ENCODE results near the gene ETNK2.
"Not testable (repeated sequence)": the region's sequence is repeated elsewhere in the genome, so short reads cannot be mapped to it uniquely, and the experiment has no call there.

ETNK2 gene

DNA sequence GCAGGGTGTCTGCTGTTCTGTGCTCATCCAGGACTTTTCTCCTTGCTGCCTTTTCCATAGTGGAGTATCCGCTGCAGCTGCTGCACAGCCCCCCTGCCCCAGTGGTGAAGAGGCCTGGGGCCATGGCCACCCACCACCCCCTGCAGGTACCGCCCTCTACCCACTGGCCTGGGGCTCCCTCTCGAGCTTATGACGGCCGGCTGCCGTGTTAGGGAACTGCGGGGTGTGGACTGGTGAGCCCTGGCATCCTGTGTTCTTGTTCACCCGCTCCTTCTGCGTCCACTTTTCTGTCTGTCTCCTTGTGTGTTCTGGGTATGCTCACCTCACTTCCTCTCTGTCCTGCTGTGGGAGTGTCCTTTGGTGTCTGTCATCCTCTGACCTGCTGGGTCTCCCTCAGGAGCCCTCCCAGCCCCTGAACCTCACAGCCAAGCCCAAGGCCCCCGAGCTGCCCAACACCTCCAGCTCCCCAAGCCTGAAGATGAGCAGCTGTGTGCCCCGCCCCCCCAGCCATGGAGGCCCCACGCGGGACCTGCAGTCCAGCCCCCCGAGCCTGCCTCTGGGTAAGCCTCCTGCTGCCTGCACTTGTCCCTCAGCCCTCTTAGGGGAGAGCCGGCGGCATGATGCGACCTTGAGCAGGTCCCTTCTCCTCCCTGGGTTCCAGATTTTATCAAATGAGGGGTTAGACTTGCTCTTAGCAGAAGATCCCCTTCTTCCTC is 29.8 kb downstream of the ETNK2 start:
- DNase-seq, result no peak

DNA sequence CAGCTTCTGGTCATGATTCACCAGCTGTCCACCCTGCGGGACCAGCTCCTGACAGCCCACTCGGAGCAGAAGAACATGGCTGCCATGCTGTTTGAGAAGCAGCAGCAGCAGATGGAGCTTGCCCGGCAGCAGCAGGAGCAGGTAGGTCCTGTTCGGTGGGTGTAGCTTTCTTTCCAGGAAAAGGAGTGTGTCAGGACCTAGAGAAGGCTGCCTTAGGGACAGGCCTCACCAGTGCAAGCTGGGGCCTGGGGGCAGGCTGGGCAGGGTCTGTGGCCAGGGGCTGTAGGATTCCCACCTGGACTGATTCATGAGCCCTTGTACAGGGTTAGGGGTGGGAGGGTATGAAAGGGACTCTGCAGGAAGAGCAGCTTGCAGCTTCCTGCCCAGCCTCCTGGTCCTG is 35.3 kb downstream of the ETNK2 start:
- no peak for DNase-seq

DNA sequence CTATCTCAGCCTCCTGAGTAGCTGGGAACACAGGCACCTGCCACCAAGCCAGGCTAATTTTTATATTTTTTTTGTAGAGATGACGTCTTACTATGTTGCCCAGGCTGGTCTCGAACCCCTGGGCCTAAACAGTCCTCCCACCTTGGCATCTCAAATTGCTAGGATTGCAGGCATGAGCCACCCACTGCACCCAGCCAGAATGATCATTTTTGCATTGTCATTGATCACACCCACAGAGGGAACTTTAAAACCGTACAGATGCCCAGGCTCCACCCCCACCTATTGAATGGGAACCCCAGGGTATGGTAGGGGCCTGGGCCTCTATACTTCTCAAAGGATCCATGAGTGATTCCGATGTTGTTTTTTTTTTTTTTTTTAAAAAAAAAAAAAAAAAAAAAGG is 36.7 kb downstream of the ETNK2 start:
- DNase-seq, result no peak

DNA sequence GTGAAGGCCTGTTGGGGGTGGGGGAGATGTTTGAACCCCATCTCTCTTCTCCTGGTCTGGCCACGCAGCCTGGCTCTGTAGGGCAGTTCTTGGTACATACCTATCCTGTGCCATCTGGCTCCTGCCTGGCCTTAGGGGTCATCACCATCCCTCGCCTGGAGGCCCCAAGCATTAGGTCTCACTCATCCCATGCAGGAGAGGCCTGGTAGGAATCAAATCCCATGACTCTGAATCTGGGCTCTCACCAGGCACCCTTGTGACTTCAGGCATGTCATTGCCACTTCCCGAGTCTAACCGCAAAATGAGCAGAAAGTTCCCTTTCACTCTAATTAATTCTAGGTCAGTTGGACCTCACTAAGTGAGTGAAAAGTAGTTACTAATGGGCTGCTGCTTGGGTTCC is 37.2 kb downstream of the ETNK2 start:
- no peak for DNase-seq

DNA sequence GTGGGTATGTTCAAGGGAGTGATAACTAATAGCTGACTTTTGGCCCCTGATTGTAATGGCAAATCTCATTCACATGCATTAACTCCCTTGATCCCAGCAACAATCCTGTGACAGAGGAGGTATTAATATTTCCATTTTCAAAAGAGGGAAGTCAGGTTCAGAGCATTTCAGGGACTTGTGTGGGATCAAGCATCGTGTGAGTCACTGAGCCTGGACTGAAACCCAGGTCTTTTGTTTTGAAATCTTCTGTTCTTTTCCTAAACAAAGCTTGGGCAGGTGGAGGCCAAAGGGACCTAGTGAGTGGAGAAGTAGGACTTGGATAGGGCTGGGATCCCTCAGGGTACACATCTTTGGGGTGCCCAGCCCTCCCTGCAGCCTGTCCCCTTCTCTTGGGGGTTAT is 37.9 kb downstream of the ETNK2 start:
- DNase-seq, result no peak

DNA sequence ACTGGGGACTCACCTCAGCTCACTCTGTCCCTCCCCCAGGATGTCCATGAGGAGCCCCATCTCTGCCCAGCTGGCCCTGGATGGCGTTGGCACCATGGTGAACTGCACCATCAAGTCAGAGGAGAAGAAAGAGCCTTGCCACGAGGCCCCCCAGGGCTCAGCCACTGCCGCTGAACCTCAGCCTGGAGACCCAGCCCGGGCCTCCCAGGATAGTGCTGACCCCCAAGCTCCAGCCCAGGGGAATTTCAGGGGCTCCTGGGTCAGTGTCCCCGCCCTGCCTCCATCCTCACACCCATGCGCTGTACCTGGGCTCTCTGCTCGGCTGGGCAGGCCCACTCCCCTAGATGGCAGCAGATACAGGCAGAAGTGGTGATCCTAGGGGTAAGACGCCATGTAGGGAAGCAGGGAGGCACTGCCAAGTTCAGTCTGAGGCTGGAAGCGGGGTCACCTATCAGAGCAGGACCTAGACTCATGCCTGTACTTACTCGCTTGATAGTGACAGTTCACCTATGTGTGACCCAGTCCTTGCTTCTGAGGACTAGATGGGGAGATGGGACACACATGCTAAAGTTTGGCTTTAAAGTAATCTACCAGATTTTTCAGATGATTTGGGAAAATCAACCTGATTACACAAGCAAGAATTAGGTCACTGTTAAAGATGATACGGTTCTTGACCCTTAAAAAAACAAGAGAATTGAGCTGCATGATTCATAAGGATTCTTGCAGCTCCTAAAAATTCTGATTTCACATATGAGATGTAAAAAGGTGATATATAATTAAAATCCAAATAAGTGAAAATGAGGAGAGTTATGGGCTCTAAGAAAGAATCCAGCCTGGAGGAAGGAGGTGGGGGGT is 38.7 kb downstream of the ETNK2 start:
- no peak for DNase-seq

DNA sequence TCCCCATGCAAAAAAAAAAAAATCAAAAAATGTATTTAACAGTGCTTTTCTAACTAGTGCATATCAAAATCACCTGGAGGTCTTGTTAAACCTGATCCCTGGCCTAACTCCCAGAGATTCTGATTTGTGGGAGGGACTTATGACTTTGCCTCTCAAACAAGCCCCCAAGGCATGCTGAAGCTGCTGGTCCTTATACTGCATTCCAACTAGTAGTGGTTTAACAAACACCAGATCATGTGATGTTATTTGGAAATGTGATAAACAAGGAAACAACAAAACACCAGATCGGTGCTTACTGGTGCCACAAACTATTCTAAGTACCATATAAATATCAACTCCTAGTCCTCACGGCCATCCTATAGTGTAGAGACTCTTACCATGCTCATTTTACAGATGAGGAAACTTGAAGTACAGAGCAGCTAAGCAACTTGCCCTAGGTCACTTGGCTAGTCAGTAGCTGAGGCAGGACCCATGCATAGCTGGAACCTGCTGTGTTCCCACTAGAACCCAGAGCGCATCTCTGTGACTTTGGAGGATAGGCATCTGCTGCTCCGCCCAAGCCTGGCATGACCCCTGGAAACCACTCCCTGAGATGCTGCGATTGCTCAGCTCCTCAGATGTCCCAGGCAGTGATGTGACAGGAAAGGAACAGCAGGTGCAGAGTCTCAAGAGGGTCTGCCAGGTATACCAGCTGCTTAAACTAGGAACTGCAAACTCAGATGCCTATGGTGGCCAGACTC is 40.8 kb downstream of the ETNK2 start:
- no peak for DNase-seq

DNA sequence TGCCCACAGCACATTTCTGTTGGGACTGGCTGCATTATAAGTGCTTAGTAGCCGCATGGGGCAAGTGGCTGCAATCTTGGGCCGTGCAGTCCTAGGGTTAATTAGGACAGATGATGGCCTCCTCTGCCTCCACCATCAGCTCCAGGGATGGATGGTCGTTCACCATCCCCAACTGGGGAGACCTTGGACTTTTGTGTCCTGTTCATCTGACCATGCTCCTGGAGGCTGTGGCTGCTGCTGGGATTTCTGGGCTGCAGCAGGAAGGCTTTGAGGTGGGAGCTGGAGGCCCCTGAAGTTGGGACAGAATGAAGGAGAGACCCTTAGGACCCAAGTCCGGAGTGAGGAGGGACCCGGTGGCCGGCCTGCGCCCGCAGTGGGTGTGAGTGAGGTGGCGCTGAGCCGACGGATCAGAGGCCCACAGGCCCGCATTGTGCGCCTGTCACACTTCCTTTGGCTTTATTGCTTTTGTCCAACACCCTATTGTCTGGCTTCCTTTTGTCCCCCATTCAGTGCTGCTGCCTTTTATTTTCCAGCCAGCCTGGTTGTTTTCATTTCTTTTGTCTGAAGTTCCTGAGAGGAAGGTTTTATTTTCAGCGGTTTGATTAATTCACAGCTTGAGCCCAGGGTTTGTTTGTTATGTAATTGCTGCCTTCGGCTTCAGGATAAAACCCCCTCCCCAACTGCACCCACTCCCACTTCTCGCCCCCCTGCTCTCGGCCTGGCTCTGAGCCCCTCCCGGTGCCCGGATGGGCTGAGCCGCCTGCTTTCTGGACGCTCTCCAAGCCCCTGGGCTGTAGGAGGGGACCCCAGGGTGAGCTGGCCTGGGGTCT is 43.3 kb downstream of the ETNK2 start:
- DNase-seq, result no peak

DNA sequence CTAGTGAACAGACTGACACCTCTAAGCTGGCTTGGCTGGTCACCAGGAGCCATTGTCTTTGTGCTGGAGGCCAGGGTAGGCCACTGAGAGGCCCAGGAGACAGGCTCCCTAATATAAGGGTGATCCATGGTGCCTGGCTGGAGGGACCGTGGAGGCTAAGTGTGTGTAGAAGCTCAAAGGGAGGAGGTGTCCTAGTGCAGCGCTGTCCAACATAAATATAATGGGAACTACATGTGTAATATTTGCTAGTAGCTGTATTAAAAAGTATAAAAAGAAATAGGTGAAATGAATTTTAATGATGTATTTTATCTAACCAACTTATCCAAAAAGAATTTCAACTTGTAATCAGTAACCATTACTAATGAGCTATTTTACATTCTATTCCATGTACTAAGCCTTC is 44.0 kb downstream of the ETNK2 start:
- no peak for DNase-seq

DNA sequence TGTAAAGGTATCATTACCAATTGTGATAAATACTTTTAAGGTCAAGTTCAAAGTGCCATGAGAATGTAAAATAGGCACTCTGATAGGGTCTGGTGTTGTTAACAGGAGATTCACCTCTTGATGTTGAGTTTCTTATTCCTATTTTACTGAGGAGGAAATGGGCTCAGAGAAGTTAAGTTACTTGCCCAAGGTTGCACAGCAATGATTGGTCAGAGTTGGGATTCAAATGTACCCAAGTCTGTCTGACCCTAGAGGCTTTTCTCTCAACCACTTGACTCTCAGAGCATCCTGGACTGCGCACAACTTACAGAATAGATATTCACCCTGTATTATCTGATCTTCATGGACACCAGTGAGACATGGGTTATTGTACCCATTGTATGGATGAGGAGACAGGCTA is 45.0 kb downstream of the ETNK2 start:
- no peak for DNase-seq

DNA sequence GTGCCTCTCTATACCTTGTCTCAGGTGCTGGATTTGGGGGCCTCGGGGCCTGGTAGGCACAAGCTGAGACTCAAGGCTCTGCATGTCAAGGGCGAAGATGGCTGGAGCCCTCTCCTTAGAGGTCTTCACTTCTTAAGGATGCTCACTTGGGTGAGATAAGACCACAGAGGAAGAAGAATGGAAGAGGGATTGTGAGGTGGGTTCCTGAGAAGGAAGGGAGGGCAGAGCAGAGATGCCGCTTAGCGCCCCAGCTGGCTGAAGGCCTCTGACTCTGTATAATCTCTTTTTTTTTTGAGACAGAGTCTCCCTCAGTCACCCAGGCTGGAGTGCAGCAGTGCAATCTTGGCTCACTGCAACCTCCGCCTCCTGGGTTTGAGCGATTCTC is 46.7 kb downstream of the ETNK2 start:
- DNase-seq, result no peak

DNA sequence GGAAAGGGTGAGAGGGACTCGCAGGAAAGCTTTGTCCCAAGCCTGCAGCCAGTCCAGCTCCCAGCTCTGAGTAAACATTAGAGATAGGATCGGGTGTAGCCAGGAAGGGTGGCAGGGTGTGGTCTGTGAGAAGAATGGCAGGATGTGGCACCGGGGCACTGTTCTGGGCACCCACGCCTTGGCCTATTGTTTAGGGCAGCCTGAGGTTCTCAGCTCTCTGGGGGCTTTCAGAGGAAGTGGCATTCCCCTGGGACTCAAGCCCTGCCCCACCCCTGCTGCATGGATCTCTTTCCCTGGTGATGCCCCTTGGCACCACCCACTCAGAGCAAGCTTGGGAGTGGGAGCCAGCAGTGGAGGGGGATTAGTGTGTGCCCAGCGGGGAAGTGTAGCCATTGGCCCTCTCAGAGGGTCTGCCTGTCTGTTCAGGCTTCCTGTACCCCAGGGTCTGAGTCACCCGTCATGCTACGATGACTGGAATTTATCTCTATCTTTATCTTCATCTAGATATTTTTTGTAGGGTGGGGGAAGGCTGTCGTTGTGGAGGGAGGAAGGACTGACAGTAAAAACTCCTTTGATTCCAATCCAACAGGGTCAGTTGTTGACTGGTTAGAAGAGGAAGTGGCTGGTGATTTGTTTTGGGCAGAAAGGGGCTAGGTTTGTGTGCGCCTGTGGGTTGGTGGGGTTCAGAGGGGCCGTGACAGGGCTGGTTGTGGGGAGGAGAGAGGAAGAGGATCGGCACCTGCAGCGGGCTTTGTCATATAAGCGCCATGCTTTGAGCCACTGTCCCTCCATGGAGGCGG is 47.3 kb downstream of the ETNK2 start:
- DNase-seq, result no peak

DNA sequence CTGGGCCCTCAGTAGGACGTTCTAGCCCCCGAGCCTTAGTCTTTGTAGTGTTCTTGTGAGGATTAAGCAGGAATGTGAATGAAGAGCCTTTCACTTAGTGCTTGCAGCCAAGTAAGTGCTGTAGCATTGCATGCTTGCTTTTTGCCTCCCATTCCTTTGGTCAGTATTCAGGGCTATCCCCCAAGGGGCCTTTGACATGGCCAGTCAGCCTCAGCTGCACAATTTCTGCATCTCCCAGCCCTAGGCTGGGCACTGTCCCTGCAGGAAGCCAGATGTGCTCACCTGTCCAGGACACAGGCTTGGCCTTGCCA is 48.5 kb downstream of the ETNK2 start:
- DNase-seq, result no peak

DNA sequence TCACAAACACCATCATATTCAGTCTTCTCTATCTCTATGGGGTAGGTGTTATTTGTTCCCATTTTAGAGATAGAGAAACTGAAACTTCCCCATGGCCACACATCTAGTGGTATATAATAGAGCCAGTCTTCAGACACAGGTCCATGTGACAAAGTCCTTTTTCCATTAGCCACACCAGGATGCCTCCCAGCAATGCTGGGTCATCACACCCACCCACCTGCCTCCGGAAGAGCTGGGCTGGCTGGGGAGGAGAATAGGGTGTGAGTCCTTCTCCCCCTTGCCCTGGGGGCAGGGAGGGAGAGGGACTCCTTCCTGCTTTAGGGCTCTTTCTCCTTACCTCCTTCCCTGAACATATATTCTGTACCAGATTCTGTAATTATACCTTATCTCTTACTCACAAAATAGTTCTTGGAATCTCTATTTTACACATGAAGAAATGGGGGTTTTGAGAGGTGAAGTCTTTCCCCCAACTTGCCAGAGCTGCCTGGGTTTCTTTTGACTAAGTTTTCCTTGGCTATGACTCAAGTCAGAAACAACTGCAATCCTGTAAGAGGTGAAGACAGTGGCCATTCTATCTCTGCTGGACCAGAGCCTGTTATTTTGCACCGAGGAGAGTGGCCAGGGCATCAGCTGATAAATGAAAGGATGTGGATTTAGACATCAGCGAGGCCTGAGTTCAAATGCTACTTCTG is 49.0 kb downstream of the ETNK2 start:
- DNase-seq, result no peak

DNA sequence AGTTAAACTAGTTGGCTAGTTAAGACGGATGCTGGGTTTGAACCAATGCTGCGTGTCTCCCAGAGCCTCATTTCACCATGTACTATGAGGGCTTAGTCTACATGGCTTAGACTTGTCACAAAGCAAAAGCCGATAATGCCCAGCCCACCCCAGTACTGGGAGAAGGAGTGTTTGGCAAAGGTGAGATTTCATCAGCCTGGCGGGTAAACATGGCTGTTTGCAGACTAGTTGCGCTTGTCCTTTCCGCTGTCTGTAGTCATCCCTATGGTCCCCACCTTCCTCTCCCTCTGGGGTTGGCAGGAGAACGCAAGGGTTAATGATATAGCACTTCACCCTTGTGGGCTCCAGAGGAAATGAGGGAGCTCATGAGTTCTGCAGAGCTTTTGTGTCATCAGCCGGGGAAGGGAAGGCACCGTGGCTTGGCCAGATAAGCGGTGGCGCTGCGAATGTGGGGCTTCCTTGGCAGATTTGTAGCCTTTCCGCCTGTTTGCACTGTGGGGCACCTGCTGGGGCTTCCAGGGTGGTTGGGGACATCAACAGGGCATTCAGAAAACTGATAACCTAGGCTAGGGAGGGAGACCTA is 49.7 kb downstream of the ETNK2 start:
- no peak for DNase-seq

DNA sequence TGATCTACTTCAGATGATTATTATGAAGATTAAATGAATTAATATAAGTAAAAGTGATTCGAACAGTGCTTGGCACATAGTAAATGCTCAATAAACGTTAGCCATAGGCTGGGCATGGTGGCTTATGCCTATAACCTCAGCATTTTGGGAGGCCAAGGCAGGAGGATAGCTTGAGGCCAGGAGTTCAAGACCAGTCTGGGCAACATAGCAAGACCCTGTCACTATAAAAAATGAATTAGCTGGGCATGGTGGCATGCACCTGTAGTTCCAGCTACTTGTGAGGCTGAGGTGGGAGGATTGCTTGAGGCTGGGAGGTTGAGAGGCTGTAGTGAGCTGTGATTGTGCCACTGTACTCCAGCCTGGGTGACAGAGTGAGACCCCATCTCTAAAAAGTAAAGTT is 52.1 kb downstream of the ETNK2 start:
- not testable (repeated sequence) for DNase-seq

DNA sequence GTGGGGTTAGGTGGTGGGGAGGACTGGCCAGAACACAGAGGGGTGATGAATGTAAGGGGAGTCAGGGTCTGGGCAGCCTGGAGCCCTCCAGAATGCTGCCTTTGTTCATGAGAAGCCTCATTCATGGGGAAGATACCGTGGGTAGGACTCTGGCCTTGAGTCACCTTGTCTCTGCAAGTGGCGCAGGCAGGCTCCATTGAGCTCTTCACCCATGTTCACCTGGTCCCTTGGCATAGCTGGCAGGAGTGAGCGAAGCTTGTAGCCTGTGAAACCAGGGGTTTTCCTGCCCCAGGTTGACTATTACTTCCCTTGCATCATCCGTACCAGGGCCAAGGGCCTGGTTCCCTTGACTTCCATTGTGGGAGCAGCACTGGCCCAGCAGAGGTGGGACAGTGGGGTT is 53.2 kb downstream of the ETNK2 start:
- no peak for DNase-seq

DNA sequence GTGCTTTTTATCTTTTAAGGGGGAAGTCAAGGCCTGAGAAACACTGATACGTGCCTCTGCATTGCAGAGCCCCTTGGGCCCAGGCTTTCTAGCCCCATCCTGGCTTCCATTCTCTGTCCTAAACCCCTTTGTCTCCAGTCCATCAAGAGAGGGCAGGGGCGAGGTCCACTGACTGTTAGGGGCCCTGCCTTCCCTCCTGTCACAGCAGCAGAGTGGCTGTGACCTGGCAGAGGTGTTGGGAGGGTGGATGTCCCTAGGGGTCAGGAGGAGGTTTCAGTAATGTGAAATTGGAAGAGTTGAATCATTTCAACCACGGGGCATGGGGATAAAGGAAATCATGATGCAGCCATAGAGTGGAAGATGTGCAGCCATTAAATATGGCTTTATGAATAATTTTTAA is 54.9 kb downstream of the ETNK2 start:
- no peak for DNase-seq

DNA sequence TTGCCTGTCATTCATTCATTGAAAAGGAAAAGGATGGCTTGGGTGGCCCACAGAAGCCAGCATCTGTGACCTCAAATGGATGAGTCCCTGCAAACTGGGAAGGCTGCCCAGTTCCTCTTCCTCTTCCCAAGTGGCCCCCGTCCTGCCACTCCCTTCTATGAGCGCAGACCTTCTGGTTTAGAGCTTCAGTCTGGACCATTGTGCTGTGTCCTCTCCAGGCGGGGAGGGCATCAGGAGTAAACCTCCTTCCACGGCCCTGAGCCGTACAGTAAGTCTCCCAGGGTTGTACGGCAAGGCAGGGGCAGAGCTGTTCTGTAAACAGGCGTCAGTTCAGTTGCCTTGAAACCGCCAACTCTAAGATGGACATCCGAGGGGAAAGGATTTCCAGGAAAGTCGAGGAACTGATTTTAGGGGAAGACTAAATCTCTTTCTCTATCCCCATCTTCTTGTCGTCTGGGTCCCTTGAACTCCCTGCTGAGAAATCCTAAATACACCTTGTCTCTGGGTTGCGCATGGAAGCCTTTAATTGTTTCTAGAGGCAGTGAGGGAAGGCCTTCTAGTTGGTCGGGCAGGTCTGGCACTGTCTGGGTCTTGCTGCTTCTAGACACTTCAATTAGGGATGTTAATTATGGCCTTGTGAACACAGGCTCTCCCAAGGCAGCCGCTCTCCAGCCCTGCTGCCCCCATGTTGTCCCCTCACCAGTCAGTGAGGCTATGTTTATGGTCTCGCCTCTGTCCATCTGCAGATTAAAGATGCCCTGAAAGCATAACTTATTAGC is 56.8 kb downstream of the ETNK2 start:
- DNase-seq, result no peak

DNA sequence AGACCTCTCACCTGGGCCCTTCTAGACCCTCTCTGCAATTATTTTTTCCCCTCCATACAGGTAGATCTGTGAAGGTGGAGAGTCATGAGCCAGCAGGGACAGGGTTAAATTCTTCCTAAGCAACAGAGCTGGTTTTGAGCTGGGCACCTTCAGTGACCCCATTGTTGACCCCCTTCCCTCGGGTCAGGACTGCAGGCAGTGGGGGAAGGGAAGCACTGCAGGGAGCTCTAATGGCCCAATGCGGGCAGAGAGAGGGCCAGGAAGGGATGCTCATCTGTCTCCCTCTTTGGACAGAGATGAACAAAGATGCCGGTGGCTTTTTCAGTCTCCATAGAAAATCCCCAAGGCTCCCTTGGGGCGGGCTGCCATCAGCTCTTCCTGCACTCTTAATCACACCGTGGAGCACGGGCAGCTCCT is 57.5 kb downstream of the ETNK2 start:
- no peak for DNase-seq
